C4-2B (cell line): ENCODE data around the gene RIMBP2.

Experiments used
- H3K27ac ChIP-seq: fragments of 450-650 bp; 2 replicates; pipeline ENCODE4 v1.5.1; 2017
- ZFX ChIP-seq: fragments of 450-650 bp; IDR thresholded peaks from 2 replicates; pipeline ENCODE4 v1.6.1; 2017
- TF ChIP-seq, protein P1 (sequence below): fragments of 450-650 bp; conservative IDR thresholded peaks from 2 replicates; pipeline ENCODE4 v1.5.1; 2017; ENCODE audit warnings: mild to moderate bottlenecking

The RIMBP2 gene, protein sequence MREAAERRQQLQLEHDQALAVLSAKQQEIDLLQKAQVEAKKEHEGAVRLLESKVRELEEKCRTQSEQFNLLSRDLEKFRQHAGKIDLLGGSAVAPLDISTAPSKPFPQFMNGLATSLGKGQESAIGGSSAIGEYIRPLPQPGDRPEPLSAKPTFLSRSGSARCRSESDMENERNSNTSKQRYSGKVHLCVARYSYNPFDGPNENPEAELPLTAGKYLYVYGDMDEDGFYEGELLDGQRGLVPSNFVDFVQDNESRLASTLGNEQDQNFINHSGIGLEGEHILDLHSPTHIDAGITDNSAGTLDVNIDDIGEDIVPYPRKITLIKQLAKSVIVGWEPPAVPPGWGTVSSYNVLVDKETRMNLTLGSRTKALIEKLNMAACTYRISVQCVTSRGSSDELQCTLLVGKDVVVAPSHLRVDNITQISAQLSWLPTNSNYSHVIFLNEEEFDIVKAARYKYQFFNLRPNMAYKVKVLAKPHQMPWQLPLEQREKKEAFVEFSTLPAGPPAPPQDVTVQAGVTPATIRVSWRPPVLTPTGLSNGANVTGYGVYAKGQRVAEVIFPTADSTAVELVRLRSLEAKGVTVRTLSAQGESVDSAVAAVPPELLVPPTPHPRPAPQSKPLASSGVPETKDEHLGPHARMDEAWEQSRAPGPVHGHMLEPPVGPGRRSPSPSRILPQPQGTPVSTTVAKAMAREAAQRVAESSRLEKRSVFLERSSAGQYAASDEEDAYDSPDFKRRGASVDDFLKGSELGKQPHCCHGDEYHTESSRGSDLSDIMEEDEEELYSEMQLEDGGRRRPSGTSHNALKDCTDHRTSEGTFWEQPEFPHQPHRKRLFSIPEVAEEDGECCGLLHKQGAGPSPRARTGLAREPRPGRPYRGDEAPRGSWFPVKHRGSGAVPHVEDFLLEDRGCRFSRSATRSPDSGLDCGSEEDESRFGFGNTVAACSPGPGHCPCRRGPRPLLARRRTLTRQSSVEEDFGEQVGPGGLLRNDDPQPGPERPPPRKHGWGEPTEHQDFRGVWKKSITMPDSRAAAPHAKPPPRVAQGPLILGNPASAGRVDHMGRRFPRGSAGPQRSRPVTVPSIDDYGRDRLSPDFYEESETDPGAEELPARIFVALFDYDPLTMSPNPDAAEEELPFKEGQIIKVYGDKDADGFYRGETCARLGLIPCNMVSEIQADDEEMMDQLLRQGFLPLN (N-terminal part only)

DNA sequence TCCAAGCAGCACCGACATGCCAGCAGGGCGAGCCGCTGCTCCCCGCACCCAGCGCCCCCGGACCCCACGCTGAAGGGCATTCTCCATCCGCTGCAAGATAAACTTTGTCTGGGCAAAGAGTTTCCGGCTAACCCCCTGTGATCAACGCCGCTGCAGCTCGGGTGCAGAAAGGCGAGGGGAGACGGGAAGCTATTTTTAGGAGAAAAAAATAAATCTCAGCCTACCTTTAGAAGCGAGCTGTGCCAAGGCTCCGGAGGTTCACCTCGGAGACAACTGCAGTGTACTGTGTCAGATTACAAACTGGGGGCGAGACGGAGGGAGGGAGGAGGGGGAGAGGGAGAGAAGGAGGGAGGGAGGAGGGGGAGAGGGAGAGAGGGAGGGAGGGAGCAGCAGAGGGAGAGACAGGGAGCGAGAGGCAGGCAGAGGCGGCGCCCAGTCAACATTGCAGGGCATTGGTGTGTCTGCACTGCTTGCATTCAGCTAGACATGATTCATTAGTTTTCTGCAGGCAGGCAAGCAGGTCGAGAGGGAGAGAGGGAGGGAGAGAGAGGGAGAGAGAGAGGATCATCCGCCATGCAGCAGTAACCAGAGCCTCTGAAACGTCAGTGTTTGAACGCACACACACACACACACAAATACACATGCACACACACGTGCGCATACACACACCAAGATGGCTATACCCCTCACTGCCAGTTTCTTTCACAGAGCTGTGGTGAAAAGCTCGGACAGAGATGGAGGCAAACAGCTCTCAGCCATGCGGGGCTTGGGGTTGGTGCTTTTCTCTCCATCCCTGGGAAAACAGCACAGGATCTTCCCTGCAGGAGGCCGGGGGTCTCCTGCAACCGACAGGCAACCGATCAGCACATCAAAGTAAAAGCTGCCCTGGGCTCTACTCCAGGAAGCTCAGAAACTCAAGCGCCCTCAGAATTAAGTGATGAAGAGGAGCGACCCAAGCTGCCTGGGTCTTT lies at the start of gene RIMBP2:
TSS of gene RIMBP2 (minus strand) at position 302 of the 971 bp plus-strand sequence. CDS start 237,286 bp downstream, outside the sequence.
- no peak for TF ChIP-seq ZFX
- TF ChIP-seq, protein P1, sequence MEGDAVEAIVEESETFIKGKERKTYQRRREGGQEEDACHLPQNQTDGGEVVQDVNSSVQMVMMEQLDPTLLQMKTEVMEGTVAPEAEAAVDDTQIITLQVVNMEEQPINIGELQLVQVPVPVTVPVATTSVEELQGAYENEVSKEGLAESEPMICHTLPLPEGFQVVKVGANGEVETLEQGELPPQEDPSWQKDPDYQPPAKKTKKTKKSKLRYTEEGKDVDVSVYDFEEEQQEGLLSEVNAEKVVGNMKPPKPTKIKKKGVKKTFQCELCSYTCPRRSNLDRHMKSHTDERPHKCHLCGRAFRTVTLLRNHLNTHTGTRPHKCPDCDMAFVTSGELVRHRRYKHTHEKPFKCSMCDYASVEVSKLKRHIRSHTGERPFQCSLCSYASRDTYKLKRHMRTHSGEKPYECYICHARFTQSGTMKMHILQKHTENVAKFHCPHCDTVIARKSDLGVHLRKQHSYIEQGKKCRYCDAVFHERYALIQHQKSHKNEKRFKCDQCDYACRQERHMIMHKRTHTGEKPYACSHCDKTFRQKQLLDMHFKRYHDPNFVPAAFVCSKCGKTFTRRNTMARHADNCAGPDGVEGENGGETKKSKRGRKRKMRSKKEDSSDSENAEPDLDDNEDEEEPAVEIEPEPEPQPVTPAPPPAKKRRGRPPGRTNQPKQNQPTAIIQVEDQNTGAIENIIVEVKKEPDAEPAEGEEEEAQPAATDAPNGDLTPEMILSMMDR, result no peak
- no peak within 1 kb of the TSS for H3K27ac ChIP-seq

DNA sequence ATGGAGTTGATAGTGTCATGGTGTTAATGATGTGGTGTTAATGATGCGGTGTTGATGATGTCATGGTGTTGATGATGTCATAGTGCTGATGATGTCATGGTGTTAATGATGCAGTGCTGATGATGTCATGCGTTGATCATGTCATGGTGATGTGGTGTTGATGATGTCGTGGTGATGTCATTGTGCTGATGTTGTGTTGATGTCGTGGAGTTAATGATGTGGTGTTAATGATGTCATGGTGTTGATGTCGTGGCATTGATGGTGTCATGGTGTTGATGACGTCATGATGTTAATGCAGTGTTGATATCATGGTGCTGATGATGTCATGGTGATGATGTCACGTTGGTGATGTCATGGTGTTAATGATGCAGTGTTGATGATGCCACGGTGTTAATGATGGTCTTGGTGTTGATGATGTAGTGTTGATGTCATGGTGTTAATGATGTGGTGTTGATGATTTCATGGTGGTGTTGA lies 49.1 kb upstream of the RIMBP2 start:
- no peak overlapping the region for H3K27ac ChIP-seq
- no peak for TF ChIP-seq ZFX
- TF ChIP-seq, protein P1, result no peak

DNA sequence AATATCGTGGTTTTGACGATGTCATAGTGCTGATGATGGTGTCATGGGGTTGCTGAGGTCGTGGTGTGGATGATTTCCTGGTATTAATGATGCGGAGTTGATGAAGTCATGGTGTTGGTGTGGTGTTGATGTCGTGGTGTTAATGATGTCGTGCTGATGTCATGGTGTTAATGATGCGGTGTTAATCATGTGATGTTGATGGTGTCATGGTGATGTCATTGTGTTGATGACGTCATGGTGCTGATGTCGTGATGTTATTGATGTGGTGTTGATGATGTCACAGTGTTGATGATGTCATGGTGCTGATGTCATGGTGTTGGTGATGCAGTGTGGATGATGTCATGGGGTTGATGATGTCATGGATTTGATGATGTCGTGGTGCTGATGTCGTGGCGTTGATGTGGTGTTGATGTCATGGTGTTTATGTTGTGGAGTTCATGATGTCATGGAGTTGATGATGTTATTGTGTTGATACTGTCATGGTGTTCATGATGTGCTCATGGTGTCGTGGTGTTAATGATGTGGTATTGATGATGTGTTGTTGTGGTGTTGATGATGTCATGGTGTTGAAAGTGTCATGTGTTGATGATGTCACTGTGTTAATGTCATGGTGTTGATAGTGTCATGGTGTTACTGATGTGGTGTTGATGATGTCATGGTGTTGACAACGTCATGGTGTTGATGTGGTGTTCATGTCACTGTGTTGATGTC lies 48.5 kb upstream of the RIMBP2 start:
- no peak overlapping the region for H3K27ac ChIP-seq
- TF ChIP-seq ZFX, result no peak
- TF ChIP-seq, protein P1, result no peak

DNA sequence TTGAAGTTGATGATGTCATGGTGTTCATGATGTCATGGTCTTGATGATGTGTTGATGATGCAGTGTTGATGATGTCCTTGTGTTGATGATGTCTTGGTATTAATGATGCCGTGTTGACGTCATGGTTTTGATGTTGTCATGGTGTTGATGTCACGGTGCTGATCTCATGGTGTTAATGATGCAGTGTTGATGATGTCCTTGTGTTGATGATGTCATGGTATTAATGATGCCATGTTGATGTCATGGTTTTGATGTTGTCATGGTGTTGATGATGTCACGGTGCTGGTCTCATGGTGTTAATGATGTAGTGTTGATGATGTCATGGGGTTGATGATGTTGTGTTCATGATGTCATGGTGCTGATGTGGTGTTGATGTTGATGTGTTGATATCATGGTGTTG lies 48.0 kb upstream of the RIMBP2 start:
- no peak overlapping the region for H3K27ac ChIP-seq
- TF ChIP-seq, protein P1, result no peak
- TF ChIP-seq ZFX, result no peak

DNA sequence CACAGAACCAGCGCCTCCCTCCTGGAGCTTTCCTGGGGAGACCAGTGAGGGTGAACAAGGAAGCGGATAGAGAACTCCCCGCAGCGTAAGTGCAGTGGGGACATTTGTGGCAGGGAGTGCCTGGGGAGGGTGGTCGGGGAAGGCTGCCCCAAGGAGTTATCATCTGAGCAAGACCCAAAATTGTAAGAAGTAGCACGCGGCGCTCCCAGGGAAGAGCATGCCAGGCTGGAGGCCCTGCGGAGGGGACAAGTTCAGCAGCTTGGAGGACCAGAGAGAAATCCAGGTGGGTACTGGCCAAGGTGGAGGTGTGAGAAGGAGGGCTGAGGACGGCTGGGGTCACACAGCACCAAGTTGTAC lies 46.2 kb upstream of the RIMBP2 start:
- no peak overlapping the region for H3K27ac ChIP-seq
- no peak for TF ChIP-seq ZFX
- TF ChIP-seq, protein P1, result no peak
